Mucosa of descending colon (tissue), 3 donors: ENCODE data around the gene TAS2R40. TPM values are rescaled to one million over a fixed set of nuclear protein-coding genes. Genes with fewer than 3 reads are reported as not detected.

Experiments
- ATAC-seq: fragments of 200-7000 bp; cut with Tn5 transposase; one replicate; pipeline ENCODE4 v1.9.1; 2020; ENCODE audit warnings: mild to moderate bottlenecking, moderate library complexity
- DNase-seq, 3 donors: peaks; one replicate each; pipeline ENCODE4 v3.0.0-alpha.2; 2020
- H3K36me3 ChIP-seq: fragments of 200-600 bp; one replicate; pipeline ENCODE4 v1.8.0; 2021; ENCODE audit warnings: low read depth, mild to moderate bottlenecking
- H3K4me1 ChIP-seq: fragments of 200-600 bp; one replicate; pipeline ENCODE4 v1.8.0; 2021; ENCODE audit warnings: low read depth, mild to moderate bottlenecking
- H3K4me3 ChIP-seq: fragments of 200-600 bp; one replicate; pipeline ENCODE4 v1.8.0; 2021; ENCODE audit warnings: mild to moderate bottlenecking
- H3K9me3 ChIP-seq: fragments of 200-600 bp; one replicate; pipeline ENCODE4 v1.8.0; 2021; ENCODE audit warnings: mild to moderate bottlenecking
- CTCF ChIP-seq: fragments of 200-600 bp; IDR thresholded peaks from one replicate; pipeline ENCODE4 v1.8.0; 2022; ENCODE audit warnings: antibody characterized with exemption, mild to moderate bottlenecking
- intact Hi-C, 2 donors: fragments of 100-400 bp; cut with DNase I in 1 of 2; cut with micrococcal nuclease in 1 of 2; formaldehyde crosslinking; loops; one replicate each; pipeline versions ENCODE4 v1.11.0 to v1.11.1; 2022; cut with DNase I, micrococcal nuclease
- total RNA-seq, 3 donors: library from RNA; stranded (reverse); fragmentation: NEBNext Ultra II Directional in 2 of 3; extraction: Animal tissue kit (Norgen Biotek cat#: 25700) in 2 of 3; gene quantifications; one replicate each; pipeline versions ENCODE4 v1.2.1 to v1.2.4, GENCODE V29; 2021 to 2023
- donor health status: DM: no; HTN: no; CAD: no; lungs with moderate emphysema.
- donor health status: DM: no; HTN: no; CAD: no.
- donor health status: DM: no; HTN: yes; CAD: no.

Gene TAS2R40
- total RNA-seq, 3 donors from 2014 or later: not detected

GRCh38 chr7:143225047-143225446 lies 3.2 kb downstream of the TAS2R40 start:
- intact Hi-C loops: no loop called here
- ATAC-seq (no peak), DNase-seq (no peak)
- TF ChIP-seq CTCF: no peak
- Histone ChIP-seq H3K36me3 (no peaks in the 10 kb centered on the region), H3K4me1 (no peaks in the 10 kb centered on the region), H3K9me3 (no peaks in the 10 kb centered on the region), H3K4me3 (no peak overlapping the region)

GRCh38 chr7:143227806-143228205 lies 6.0 kb downstream of the TAS2R40 start:
- DNase-seq (no peak), ATAC-seq (no peak)
- H3K36me3 ChIP-seq: no peaks in the 10 kb centered on the region
- H3K4me1 ChIP-seq: no peaks in the 10 kb centered on the region
- no peaks in the 10 kb centered on the region for H3K9me3 ChIP-seq
- intact Hi-C loops: no loop called here
- no peak for TF ChIP-seq CTCF
- no peak overlapping the region for H3K4me3 ChIP-seq

- TF ChIP-seq CTCF: no peak
- Histone ChIP-seq H3K4me1 (no peaks in the 10 kb centered on the region), H3K36me3 (no peaks in the 10 kb centered on the region), H3K9me3 (no peaks in the 10 kb centered on the region), H3K4me3 (no peak overlapping the region)
- intact Hi-C loops: no loop called here
- DNase-seq: no peak
- ATAC-seq: no peak
Observed at GRCh38 chr7:143229054-143229790, 7.4 kb downstream of the TAS2R40 start.

- intact Hi-C loops: no loop called here
- no peaks in the 10 kb centered on the region for H3K4me1 ChIP-seq
- no peak for DNase-seq
- TF ChIP-seq CTCF: no peak
- peaks cover 4% of the 10 kb centered on the region for H3K9me3 ChIP-seq
- no peaks in the 10 kb centered on the region for H3K36me3 ChIP-seq
- ATAC-seq: no peak
- no peak overlapping the region for H3K4me3 ChIP-seq
Observed at GRCh38 chr7:143230602-143231457, 9.0 kb downstream of the TAS2R40 start.

GRCh38 chr7:143233816-143234532 lies 12.1 kb downstream of the TAS2R40 start:
- TF ChIP-seq CTCF: no peak
- intact Hi-C loops: no loop called here
- Histone ChIP-seq H3K4me1 (no peaks in the 10 kb centered on the region), H3K4me3 (no peak overlapping the region), H3K9me3 (peaks cover 16% of the 10 kb centered on the region), H3K36me3 (no peaks in the 10 kb centered on the region)
- no peak for DNase-seq
- no peak for ATAC-seq
